ENCODE data around the gene CFAP44.
"Not testable (repeated sequence)": the region's sequence is repeated elsewhere in the genome, so short reads cannot be mapped to it uniquely, and the experiment has no call there.

Gene CFAP44

DNA sequence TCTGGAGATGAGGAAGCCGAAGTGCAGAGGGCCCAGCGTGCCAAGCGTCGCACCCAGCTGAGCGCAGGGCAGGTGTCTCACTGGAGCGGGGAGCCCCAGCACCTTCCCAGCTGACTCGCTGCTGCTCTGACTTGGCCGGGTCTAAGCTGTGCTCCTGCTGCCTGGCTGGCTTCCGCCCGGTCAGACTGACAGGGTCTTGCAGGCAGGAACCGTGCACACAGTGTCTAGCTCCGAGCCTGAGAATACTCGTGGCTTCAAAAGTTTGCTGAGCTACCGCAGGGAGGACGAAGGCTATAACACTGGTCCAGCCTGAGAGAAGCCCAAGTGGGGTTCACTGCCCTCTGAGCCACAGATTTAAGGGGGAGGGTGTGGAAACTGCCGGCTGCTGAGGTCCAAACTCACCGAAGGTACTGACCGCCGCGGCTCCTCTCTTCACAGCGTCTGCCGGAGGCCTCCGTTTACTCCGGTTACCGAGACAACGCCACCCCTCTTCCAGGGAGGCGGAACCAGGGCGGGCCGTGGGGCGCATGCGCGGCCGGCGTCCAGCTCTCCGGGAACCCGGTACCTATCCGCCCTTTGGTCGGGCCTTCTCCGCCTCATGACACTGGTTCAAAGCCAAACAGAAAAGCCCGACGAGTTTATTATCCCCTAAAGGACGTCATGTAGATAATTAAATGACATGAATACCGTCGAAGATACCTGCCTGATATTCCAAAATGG is at the start of gene CFAP44:
CFAP44 (minus strand) TSS at position 443 of the 720 bp plus-strand sequence. CDS start 7,829 bp downstream, outside the sequence.
- Histone ChIP-seq H3K36me3 (peaks cover 4% of the 10 kb centered on the region), H3K4me3 (ENCODE audit: low read depth in 1 of 2, low read length in 1 of 2) (peak within 1 kb of the TSS; percentile 51 to 54), H3K27me3 (no peaks in the 10 kb centered on the region), H3K27ac (no peak within 1 kb of the TSS), H3K4me1 (ENCODE audit: control insufficient read depth in 1 of 2, insufficient read depth in 1 of 2, low read depth in 1 of 2, low read length in 1 of 2) (peaks cover 0 to 3% of the 10 kb centered on the region in 2 experiments), H3K9me3 (no peaks in the 10 kb centered on the region)
- no peak for TF ChIP-seq CTCF (IDR thresholded peaks at IDR 0.05)

DNA sequence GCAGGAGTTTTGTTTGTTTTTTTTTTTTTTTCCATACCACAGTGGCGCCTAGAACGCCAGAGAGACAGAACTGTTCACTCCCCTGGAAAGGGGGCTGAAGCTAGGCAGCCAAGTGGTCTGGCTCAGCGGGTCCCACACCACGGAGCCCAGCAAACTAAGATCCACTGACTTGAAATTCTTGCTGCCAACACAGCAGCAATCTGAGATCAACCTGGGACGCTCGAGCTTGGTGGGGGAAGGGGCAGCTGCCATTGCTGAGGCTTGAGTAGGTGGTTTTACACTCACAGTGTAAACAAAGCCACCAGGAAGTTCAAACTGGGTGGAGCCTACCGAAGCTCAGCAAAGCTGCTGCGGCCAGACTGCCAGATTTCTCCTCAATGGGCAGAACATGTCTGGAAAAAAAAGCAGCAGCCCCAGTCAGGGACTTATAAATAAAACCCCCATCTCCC is 43.9 kb upstream of the CFAP44 start:
- H3K4me3 ChIP-seq (ENCODE audit: low read depth in 1 of 2, low read length in 1 of 2) = no peak overlapping the region
- H3K36me3 ChIP-seq = no peaks in the 10 kb centered on the region
- H3K27ac ChIP-seq = no peak overlapping the region
- no peaks in the 10 kb centered on the region for H3K4me1 ChIP-seq (ENCODE audit: control insufficient read depth in 1 of 2, insufficient read depth in 1 of 2, low read depth in 1 of 2, low read length in 1 of 2)
- H3K9me3 ChIP-seq = no peaks in the 10 kb centered on the region
- no peaks in the 10 kb centered on the region for H3K27me3 ChIP-seq
- no peak for TF ChIP-seq CTCF (IDR thresholded peaks at IDR 0.05)

GRCh38 chr3:113468539-113468938 is 27.2 kb upstream of the CFAP44 start:
- H3K27me3 ChIP-seq = no peaks in the 10 kb centered on the region
- H3K4me3 ChIP-seq (ENCODE audit: low read depth in 1 of 2, low read length in 1 of 2) = no peak overlapping the region
- H3K4me1 ChIP-seq (ENCODE audit: control insufficient read depth in 1 of 2, insufficient read depth in 1 of 2, low read depth in 1 of 2, low read length in 1 of 2) = no peaks in the 10 kb centered on the region
- no peak for TF ChIP-seq CTCF (IDR thresholded peaks at IDR 0.05)
- no peaks in the 10 kb centered on the region for H3K36me3 ChIP-seq
- H3K9me3 ChIP-seq = no peaks in the 10 kb centered on the region
- no peak overlapping the region for H3K27ac ChIP-seq

DNA sequence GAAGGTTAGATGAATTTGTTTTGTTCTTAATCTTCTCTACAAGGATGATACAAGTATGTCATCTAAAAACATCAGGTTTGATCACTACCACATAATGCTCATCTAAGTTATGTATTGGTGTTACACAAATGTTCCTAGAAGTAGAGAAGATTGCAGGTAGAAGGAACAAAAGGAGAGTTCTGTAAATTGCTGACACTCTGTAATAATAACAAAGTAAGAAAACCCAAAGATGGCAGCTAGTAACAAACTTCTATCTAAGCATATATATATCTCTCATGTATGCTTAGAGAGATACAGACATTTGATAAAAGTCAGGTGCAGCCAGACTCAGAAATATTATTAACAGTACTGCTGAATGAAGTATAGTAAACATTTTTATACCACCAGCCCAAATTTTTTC is 20.2 kb upstream of the CFAP44 start:
- Histone ChIP-seq H3K36me3 (peaks cover 3% of the 10 kb centered on the region), H3K27me3 (no peaks in the 10 kb centered on the region), H3K4me1 (ENCODE audit: control insufficient read depth in 1 of 2, insufficient read depth in 1 of 2, low read depth in 1 of 2, low read length in 1 of 2) (no peaks in the 10 kb centered on the region), H3K27ac (no peak overlapping the region), H3K4me3 (ENCODE audit: low read depth in 1 of 2, low read length in 1 of 2) (no peak overlapping the region), H3K9me3 (no peaks in the 10 kb centered on the region)
- TF ChIP-seq CTCF (IDR thresholded peaks at IDR 0.05) = no peak

DNA sequence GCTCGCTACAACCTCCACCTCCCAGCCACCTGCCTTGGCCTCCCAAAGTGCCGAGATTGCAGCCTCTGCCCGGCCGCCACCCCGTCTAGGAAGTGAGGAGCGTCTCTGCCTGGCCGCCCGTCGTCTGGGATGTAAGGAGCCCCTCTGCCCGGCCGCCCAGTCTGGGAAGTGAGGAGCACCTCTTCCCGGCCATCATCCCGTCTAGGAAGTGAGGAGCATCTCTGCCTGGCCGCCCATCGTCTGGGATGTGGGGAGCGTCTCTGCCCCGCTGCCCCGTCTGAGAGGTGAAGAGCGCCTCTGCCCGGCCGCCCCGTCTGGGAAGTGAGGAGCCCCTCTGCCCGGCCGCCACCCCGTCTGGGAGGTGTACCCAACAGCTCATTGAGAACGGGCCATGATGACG is 17.3 kb upstream of the CFAP44 start:
- H3K4me3 ChIP-seq (ENCODE audit: low read depth in 1 of 2, low read length in 1 of 2); H3K4me1 ChIP-seq (ENCODE audit: control insufficient read depth in 1 of 2, insufficient read depth in 1 of 2, low read depth in 1 of 2, low read length in 1 of 2); H3K27ac ChIP-seq; H3K9me3 ChIP-seq; H3K36me3 ChIP-seq; H3K27me3 ChIP-seq: not testable (repeated sequence)

DNA sequence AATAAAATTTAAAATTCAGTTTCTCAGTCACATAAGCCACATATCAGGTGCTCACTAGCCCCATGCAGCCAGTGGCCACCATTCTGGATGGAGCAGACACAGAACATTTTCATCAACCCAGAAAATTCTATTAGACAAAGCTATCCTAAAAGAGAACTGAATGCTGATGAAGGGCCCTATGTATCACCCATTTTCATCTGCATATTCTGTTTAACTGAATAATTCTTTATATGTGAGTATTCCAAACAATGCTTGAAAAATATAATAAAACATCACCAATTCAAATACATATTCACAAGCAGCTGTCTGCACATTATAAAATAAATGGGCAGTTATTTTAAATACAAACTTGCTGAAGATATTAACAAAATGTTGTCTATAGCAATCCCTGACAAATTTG is 14.2 kb upstream of the CFAP44 start:
- no peaks in the 10 kb centered on the region for H3K27me3 ChIP-seq
- no peak overlapping the region for H3K27ac ChIP-seq
- H3K36me3 ChIP-seq = peaks cover 3% of the 10 kb centered on the region
- H3K4me3 ChIP-seq (ENCODE audit: low read depth in 1 of 2, low read length in 1 of 2) = no peak overlapping the region
- no peaks in the 10 kb centered on the region for H3K4me1 ChIP-seq (ENCODE audit: control insufficient read depth in 1 of 2, insufficient read depth in 1 of 2, low read depth in 1 of 2, low read length in 1 of 2)
- TF ChIP-seq CTCF (IDR thresholded peaks at IDR 0.05) = no peak
- H3K9me3 ChIP-seq = no peaks in the 10 kb centered on the region

Measured in neutrophil (primary cell).